Tibial artery (tissue), 4 donors: ENCODE measurements around the gene CNOT1.
"Not testable (repeated sequence)": the region's sequence is repeated elsewhere in the genome, so short reads cannot be mapped to it uniquely, and the experiment has no call there.

ENCODE experiments used
- DNase-seq, 2 donors: peaks; one replicate each; pipeline ENCODE4 v3.0.0-alpha.2; 2019
- H3K27ac ChIP-seq, 2 donors: fragments of 200-600 bp; sonication (generic) in 1 of 2; 1 replicate in 1 of 2; 2 replicates in 1 of 2; pipeline ENCODE4 v1.5.1; 2018 to 2019; ENCODE audit warnings: mild to moderate bottlenecking in 1 of 2
- H3K27me3 ChIP-seq, 2 donors: fragments of 200-600 bp; sonication (generic) in 1 of 2; one replicate each; pipeline versions ENCODE4 v1.5.1 to v1.6.0; 2016 to 2019
- H3K36me3 ChIP-seq, 3 donors: fragments of 200-600 bp; sonication (generic) in 2 of 3; one replicate each; pipeline ENCODE4 v1.5.1; 2016 to 2019; ENCODE audit warnings: mild to moderate bottlenecking in 2 of 3
- H3K4me1 ChIP-seq, 4 donors: fragments of 200-600 bp; sonication (generic) in 2 of 4; 1 replicate in 3 of 4; 2 replicates in 1 of 4; pipeline ENCODE4 v1.5.1; 2016 to 2019
- H3K4me3 ChIP-seq, 2 donors: fragments of 200-600 bp; sonication (generic) in 1 of 2; 1 replicate in 1 of 2; 2 replicates in 1 of 2; pipeline ENCODE4 v1.5.1; 2018 to 2019; ENCODE audit warnings: mild to moderate bottlenecking in 2 of 2
- H3K9me3 ChIP-seq, 3 donors: fragments of 200-600 bp; sonication (generic) in 1 of 3; one replicate each; pipeline ENCODE4 v1.5.1; 2016 to 2019
- CTCF ChIP-seq, 2 experiments: fragments of 200-600 bp in 1 of 2; fragments of 450-650 bp in 1 of 2; IDR thresholded peaks; one replicate each; pipeline ENCODE4 v1.5.1; 2017 to 2019; ENCODE audit warnings: antibody characterized with exemption in 2 of 2, mild to moderate bottlenecking in 1 of 2, moderate library complexity in 1 of 2
- intact Hi-C: fragments of 100-400 bp; cut with DNase I; formaldehyde crosslinking; loops from one replicate; pipeline ENCODE4 v1.15.0; 2023; ENCODE audit warnings: low total_unique reads

The CNOT1 gene

GRCh38 chr16:58614212-58614611 is 15.4 kb downstream of the CNOT1 start:
- Histone ChIP-seq H3K36me3 (peaks cover 9 to 43% (median 24%) of the 10 kb centered on the region in 3 donors), H3K9me3 (no peaks in the 10 kb centered on the region), H3K4me1 (no peaks in the 10 kb centered on the region), H3K27ac (no peak overlapping the region), H3K4me3 (no peak overlapping the region), H3K27me3 (no peaks in the 10 kb centered on the region)
- TF ChIP-seq CTCF (IDR thresholded peaks at IDR 0.05) = no peak
- no peak for DNase-seq
- intact Hi-C loops = no loop called here

- H3K4me1 ChIP-seq, intact Hi-C loops, H3K9me3 ChIP-seq, DNase-seq, H3K27me3 ChIP-seq, H3K27ac ChIP-seq, H3K4me3 ChIP-seq: not testable (repeated sequence)
- H3K36me3 ChIP-seq = peaks cover 6 to 31% (median 11%) of the 10 kb centered on the region in 3 donors
Observed at GRCh38 chr16:58612965-58613364, 16.7 kb downstream of the CNOT1 start.

GRCh38 chr16:58608601-58609136 is 21.0 kb downstream of the CNOT1 start:
- intact Hi-C loops = no loop called here
- Histone ChIP-seq H3K36me3 (peaks cover 7 to 18% (median 8%) of the 10 kb centered on the region in 3 donors), H3K4me1 (no peaks in the 10 kb centered on the region), H3K27ac (no peak overlapping the region), H3K27me3 (no peaks in the 10 kb centered on the region), H3K9me3 (no peaks in the 10 kb centered on the region), H3K4me3 (no peak overlapping the region)
- no peak for TF ChIP-seq CTCF (IDR thresholded peaks at IDR 0.05)
- no peak for DNase-seq

GRCh38 chr16:58605562-58605961 is 24.1 kb downstream of the CNOT1 start:
- Histone ChIP-seq H3K4me3 (no peak overlapping the region), H3K36me3 (peaks cover 6 to 8% (median 7%) of the 10 kb centered on the region in 3 donors), H3K9me3 (no peaks in the 10 kb centered on the region), H3K4me1 (peaks cover 0 to 8% (median 2%) of the 10 kb centered on the region in 4 donors), H3K27ac (no peak overlapping the region), H3K27me3 (no peaks in the 10 kb centered on the region)
- DNase-seq = no peak
- no peak for TF ChIP-seq CTCF (IDR thresholded peaks at IDR 0.05)
- intact Hi-C loops = no loop called here

GRCh38 chr16:58591083-58591482 is 38.5 kb downstream of the CNOT1 start:
- Histone ChIP-seq H3K27me3 (no peaks in the 10 kb centered on the region), H3K27ac (no peak overlapping the region), H3K36me3 (peaks cover 54 to 59% (median 58%) of the 10 kb centered on the region in 3 donors), H3K4me1 (no peaks in the 10 kb centered on the region), H3K4me3 (no peak overlapping the region), H3K9me3 (no peaks in the 10 kb centered on the region)
- DNase-seq = no peak
- intact Hi-C loops = loop anchor here (5.0 kb wide), 1 partner anchor 1614 kb away; no protein-coding TSS in a partner anchor
- no peak for TF ChIP-seq CTCF (IDR thresholded peaks at IDR 0.05)

GRCh38 chr16:58589326-58589905 is 40.2 kb downstream of the CNOT1 start:
- no peak overlapping the region for H3K27ac ChIP-seq
- H3K36me3 ChIP-seq = peaks cover 62 to 66% (median 65%) of the 10 kb centered on the region in 3 donors
- intact Hi-C loops = no loop called here

More at GRCh38 chr16:58589326-58589905, 40.2 kb downstream of the CNOT1 start:
- TF ChIP-seq CTCF (IDR thresholded peaks at IDR 0.05) = no peak
- Histone ChIP-seq H3K9me3 (no peaks in the 10 kb centered on the region), H3K4me1 (no peaks in the 10 kb centered on the region), H3K27me3 (no peaks in the 10 kb centered on the region), H3K4me3 (no peak overlapping the region)
- DNase-seq = no peak
